HG03521 (cell line): Measurements from ENCODE around the gene WDR6.

Experiments used
- ATAC-seq: cut with Tn5 transposase; IDR thresholded peaks from one replicate; pipeline ENCODE4 v1.9.1; 2021; ENCODE audit warnings: mild to moderate bottlenecking, moderate library complexity; ENCODE audit not compliant: unreplicated experiment

The WDR6 gene

GRCh38 chr3:49013738-49014660, 6.8 kb downstream of the WDR6 start:
- no peak for ATAC-seq

GRCh38 chr3:49015072-49015471, 7.9 kb downstream of the WDR6 start:
- ATAC-seq = no peak

GRCh38 chr3:49015765-49016164, 8.6 kb downstream of the WDR6 start:
- ATAC-seq = no peak

GRCh38 chr3:49016414-49017228, 9.4 kb downstream of the WDR6 start:
- ATAC-seq = no peak

GRCh38 chr3:49017229-49017970, 10.2 kb downstream of the WDR6 start:
- ATAC-seq = no peak

- ATAC-seq = no peak
These were observed 10.9 kb downstream of the WDR6 start, which contains the start of gene DALRD3 for GRCh38 chr3:49017971-49018706. Gene DALRD3 (minus strand): TSS chr3:49018580. CDS start chr3:49018564, 16 bp downstream.

- ATAC-seq = no peak
These were observed 11.5 kb downstream of the WDR6 start for GRCh38 chr3:49018707-49019006.

- ATAC-seq = no peak
These were observed 12.7 kb downstream of the WDR6 start for GRCh38 chr3:49019941-49020329.

GRCh38 chr3:49020330-49021212, 13.4 kb downstream of the WDR6 start:
- no peak for ATAC-seq

GRCh38 chr3:49021213-49021812, 14.1 kb downstream of the WDR6 start:
- ATAC-seq = peak; percentile 47

GRCh38 chr3:49021813-49022687, 14.9 kb downstream of the WDR6 start, which contains the start of gene NDUFAF3:
Gene NDUFAF3 (plus strand): TSS chr3:49022121. CDS start chr3:49022145, 24 bp downstream.
- ATAC-seq = peak; percentile 49

GRCh38 chr3:49022688-49023171, 15.5 kb downstream of the WDR6 start:
- ATAC-seq = no peak

- no peak for ATAC-seq
These were observed 16.6 kb downstream of the WDR6 start for GRCh38 chr3:49023775-49024174.

GRCh38 chr3:49024449-49024848, 17.3 kb downstream of the WDR6 start:
- no peak for ATAC-seq

GRCh38 chr3:49025005-49025792, 18.0 kb downstream of the WDR6 start:
- no peak for ATAC-seq

- no peak for ATAC-seq
These were observed 18.8 kb downstream of the WDR6 start for GRCh38 chr3:49025793-49026520.
